Measurements from ENCODE around the gene PLOD3.

PLOD3 gene

DNA sequence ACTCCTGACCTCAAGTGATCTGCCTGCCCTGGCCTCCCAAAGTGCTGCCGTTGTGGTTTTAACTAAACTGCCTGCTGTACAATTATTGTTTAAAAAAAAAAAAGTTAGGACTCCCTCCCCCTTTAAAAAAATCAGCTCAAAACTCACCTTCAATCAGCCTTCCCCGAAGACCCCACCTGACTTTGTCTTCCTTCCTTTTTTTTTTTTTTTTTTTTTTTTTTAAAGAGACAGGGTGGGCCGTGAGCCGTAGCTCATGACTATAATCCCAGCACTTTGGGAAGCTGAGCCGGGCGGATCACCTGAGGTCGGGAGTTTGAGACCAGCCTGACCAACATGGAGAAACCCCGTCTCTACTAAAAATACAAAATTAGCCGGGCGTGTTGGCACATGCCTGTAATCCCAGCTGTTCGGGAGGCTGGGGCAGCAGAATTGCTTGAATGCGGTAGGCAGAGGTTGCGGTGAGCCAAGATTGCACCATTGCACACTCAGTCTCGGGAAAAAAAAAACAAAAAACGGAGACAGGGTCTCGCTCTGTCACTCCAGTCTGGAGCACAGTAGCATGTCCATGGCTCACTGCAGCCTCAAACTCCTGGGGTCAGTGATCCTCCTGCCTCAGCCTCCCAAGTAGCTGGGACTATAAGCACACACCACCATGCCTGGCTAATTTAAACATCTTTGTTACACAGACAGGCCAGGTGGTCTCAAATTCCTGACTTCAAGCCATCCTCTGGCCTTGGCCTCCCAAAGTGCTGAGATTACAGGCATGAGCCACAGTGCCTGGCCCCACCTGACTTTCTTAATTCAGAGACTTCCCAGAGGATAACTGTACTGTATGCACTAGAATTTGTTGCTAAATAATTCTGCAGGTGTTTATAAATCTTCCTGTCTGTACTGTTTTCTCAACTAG lies 24.3 kb upstream of the PLOD3 start:
- peak; percentile 70 for DNase-seq (ENCODE audit: low read depth)
- TF ChIP-seq, protein P1, sequence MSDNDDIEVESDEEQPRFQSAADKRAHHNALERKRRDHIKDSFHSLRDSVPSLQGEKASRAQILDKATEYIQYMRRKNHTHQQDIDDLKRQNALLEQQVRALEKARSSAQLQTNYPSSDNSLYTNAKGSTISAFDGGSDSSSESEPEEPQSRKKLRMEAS (IDR thresholded peaks at IDR 0.05; ENCODE audit: low read depth, low read length), result no peak
- TF ChIP-seq MYC (IDR thresholded peaks at IDR 0.05; ENCODE audit: low read depth, low read length) (no peak), POLR2A (IDR thresholded peaks at IDR 0.05; ENCODE audit: extremely low read depth, insufficient read length) (no peak)
- TF ChIP-seq, protein P2, sequence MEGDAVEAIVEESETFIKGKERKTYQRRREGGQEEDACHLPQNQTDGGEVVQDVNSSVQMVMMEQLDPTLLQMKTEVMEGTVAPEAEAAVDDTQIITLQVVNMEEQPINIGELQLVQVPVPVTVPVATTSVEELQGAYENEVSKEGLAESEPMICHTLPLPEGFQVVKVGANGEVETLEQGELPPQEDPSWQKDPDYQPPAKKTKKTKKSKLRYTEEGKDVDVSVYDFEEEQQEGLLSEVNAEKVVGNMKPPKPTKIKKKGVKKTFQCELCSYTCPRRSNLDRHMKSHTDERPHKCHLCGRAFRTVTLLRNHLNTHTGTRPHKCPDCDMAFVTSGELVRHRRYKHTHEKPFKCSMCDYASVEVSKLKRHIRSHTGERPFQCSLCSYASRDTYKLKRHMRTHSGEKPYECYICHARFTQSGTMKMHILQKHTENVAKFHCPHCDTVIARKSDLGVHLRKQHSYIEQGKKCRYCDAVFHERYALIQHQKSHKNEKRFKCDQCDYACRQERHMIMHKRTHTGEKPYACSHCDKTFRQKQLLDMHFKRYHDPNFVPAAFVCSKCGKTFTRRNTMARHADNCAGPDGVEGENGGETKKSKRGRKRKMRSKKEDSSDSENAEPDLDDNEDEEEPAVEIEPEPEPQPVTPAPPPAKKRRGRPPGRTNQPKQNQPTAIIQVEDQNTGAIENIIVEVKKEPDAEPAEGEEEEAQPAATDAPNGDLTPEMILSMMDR (IDR thresholded peaks at IDR 0.05; ENCODE audit: low read depth, low read length), result no peak
- H3K4me3 ChIP-seq (ENCODE audit: low read depth, low read length), result no peak overlapping the region

DNA sequence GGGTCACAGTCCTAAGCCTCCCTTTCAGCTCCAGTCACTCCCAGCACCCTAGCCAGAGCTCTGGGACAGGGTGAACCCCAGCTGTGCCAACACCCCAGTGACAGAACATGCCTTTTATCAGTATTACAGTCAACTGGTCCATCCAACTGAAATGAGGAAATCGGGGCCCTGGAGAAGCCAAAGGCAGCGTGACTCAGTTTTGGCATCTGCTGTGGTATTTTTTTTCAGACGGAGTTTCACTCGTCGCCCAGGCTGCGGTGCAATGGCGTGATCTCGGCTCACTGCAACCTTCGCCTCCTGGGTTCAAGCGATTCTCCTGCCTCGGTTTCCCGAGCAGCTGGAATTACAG lies 23.6 kb upstream of the PLOD3 start:
- no peak overlapping the region for H3K4me3 ChIP-seq (ENCODE audit: low read depth, low read length)
- TF ChIP-seq, protein P1 (IDR thresholded peaks at IDR 0.05; ENCODE audit: low read depth, low read length), result no peak
- TF ChIP-seq, protein P2 (IDR thresholded peaks at IDR 0.05; ENCODE audit: low read depth, low read length), result no peak
- TF ChIP-seq MYC (IDR thresholded peaks at IDR 0.05; ENCODE audit: low read depth, low read length), result no peak
- DNase-seq (ENCODE audit: low read depth), result peak; percentile 73

DNA sequence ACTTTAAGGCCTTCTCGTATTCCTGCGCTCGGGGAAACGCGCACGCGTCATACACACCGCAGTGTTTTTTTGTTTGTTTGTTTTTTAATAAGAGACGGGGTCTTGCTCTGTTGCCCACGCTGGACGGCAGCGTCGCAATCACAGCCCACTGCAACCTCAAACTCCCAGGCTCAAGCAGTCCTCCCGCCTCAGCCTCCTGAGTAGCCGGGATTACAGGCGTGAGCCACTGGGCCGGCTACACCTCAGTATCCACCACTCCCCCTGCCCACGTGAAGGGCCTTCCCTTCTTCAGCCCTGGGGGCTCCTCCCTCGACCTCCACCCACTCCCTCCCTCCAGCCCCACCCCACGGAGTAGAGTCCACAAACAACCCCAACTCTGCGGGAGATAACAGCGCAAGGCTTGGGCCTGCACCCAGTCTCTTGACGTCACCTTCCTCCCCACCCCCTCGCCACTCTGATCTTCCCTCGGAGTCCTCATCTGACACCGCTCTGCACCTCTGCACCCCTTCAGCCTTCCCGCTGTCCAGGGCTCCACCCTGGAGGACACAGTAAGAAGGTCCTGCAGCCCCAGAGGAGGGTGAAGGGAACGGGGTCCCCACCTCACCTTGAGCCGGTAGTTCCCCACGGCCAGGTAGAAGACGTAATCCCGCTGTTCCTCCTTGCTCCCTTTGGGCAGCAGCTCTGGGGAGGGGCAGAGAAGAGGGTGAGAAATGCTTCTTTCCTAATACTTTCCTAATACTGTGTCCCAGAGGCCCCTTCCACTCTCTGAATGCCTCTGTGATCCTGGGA lies 23.0 kb upstream of the PLOD3 start:
- TF ChIP-seq POLR2A (IDR thresholded peaks at IDR 0.05; ENCODE audit: extremely low read depth, insufficient read length), result no peak
- no peak for TF ChIP-seq MYC (IDR thresholded peaks at IDR 0.05; ENCODE audit: low read depth, low read length)
- TF ChIP-seq, protein P2 (IDR thresholded peaks at IDR 0.05; ENCODE audit: low read depth, low read length), result no peak
- TF ChIP-seq, protein P1 (IDR thresholded peaks at IDR 0.05; ENCODE audit: low read depth, low read length), result no peak
- DNase-seq (ENCODE audit: low read depth), result no peak
- no peak overlapping the region for H3K4me3 ChIP-seq (ENCODE audit: low read depth, low read length)

DNA sequence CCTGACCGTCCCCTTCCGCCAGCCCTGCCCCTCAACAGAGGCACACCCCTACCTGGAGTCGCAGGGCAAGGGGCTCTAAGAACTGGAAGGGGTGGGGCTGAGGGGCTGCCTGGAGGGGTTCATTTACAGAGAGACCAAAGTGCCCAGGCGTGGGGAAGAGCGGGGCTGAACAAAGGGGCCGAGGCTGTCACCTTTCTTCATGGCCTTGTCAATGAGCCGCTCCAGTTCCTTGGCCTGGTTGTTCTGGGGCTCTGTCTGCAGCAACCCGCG lies 22.5 kb upstream of the PLOD3 start:
- TF ChIP-seq, protein P2 (IDR thresholded peaks at IDR 0.05; ENCODE audit: low read depth, low read length), result no peak
- TF ChIP-seq, protein P1 (IDR thresholded peaks at IDR 0.05; ENCODE audit: low read depth, low read length), result no peak
- TF ChIP-seq POLR2A (IDR thresholded peaks at IDR 0.05; ENCODE audit: extremely low read depth, insufficient read length) (no peak), MYC (IDR thresholded peaks at IDR 0.05; ENCODE audit: low read depth, low read length) (no peak)
- DNase-seq (ENCODE audit: low read depth), result no peak
- H3K4me3 ChIP-seq (ENCODE audit: low read depth, low read length), result no peak overlapping the region

DNA sequence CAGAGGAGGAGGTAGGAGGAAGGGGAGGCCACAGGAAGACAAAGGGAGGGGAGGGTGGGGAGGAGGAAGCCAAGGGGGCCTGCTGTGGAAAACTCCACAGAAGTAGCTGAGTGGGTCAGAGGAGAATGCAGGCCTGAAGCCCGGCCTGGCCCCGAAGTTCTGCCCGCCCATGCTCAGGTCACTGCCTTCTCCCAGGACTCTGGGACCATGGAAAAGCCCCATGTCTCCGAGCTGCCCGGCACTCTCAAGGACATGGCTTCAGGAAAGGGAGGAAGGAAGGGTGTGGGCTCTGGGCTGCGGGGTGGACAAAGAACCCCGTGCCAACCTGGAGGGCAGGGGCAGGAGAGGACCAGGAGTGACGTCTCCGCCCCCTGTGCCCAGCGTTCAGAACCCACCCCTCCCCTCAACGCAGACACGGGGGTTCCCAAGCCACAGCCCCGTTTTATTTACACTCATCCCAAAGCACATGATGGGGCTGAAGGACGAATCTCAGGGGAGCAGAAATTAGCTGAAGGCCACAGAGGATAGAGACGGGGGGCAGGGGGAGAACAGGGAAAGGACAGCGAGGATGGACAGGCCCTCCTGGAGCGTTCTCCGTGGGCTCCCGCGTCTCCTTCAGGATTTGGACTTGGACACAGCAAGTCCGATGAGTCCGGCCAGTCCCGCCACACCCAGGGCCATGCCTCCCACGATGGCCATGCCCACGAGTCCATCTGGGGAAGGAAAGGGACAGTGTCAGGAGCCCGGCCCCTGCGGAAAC lies 22.0 kb upstream of the PLOD3 start:
- TF ChIP-seq, protein P2 (IDR thresholded peaks at IDR 0.05; ENCODE audit: low read depth, low read length), result no peak
- TF ChIP-seq MYC (IDR thresholded peaks at IDR 0.05; ENCODE audit: low read depth, low read length) (no peak), POLR2A (IDR thresholded peaks at IDR 0.05; ENCODE audit: extremely low read depth, insufficient read length) (no peak)
- TF ChIP-seq, protein P1 (IDR thresholded peaks at IDR 0.05; ENCODE audit: low read depth, low read length), result no peak
- DNase-seq (ENCODE audit: low read depth), result no peak
- H3K4me3 ChIP-seq (ENCODE audit: low read depth, low read length), result no peak overlapping the region
